ENCODE results near the gene INPP4B. TPM values are rescaled to one million over a fixed set of nuclear protein-coding genes. Genes with fewer than 3 reads are reported as not detected.

INPP4B gene
- total and polyA plus RNA-seq, 2 of the 4 experiments (the other 2 are of a cell fraction): 1.8 to 14.0 TPM

DNA sequence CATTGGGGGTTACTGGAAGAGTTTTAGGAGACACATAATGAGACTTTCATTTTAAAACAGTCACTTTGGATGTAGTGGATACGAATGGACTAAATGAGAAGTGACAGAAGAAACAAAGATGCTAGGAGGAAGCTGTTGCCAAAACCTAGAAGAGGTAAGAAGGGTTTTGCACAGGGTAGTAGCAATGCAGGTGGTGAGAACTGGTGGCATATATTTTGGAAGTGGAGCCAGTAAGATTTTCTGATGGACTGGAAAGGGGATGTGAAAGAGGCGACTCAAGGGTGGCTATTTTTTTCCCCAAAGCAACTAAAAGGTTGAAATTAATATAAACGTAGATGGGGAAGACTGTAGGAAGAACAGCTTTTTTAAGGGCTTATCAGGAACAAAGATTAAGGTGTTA lies 747.7 kb downstream of the INPP4B start:
- no peak overlapping the region for H3K23ac ChIP-seq (ENCODE audit: low read depth, low read length)
- no peak overlapping the region for H2AK9ac ChIP-seq (replicated peaks; ENCODE audit: low read depth, low read length, poor library complexity)
- H2BK5ac ChIP-seq (ENCODE audit: low read depth, low read length, poor library complexity, severe bottlenecking): no peak overlapping the region
- ATAC-seq (ENCODE audit: low read depth) (no peak), DNase-seq (no peak)
- intact Hi-C loops (cut with micrococcal nuclease) (loop anchor here (10.0 kb wide), 3 partner anchors 274 to 874 kb away; partner anchors contain the start of gene ZNF330), dilution Hi-C loops (cut with HindIII; ENCODE audit: low sequenced_read_pairs, unreplicated experiment) (no loop called here), in situ Hi-C loops (cut with MboI; ENCODE audit: low sequenced_read_pairs) (no loop called here)
- H3K14ac ChIP-seq (replicated peaks; ENCODE audit: low read depth, low read length): no peak overlapping the region
- no peak overlapping the region for H4K8ac ChIP-seq (ENCODE audit: low read depth in 2 of 2, low read length in 2 of 2)
- no peak overlapping the region for H3K18ac ChIP-seq (ENCODE audit: low read depth, low read length)
- H4K91ac ChIP-seq (ENCODE audit: insufficient read depth, low read depth, low read length): no peak overlapping the region
- H3K4ac ChIP-seq (ENCODE audit: low read depth, low read length): no peak overlapping the region
- H3K9me1 ChIP-seq (ENCODE audit: insufficient read depth, low read length): no peaks in the 10 kb centered on the region
- H2BK15ac ChIP-seq (ENCODE audit: low read depth, low read length): no peak overlapping the region; the same call in 2 of the 3 replicates
- 100% methylated on average over 1 of the region's 3 CpGs; no CpG with 5 or more reads in 1 of the 2 experiments for WGBS, 2 experiments (ENCODE audit: extremely low coverage in 2 of 2, insufficient read length in 1 of 2)
- no peak overlapping the region for H3K4me3 ChIP-seq (ENCODE audit: insufficient read depth, low read depth, low read length)
- no peak overlapping the region for H2BK120ac ChIP-seq (ENCODE audit: low read depth, low read length)
- H3K4me2 ChIP-seq (ENCODE audit: low read depth, low read length): no peak overlapping the region
- ChIA-PET CTCF (no interaction called here), POLR2A (ENCODE audit: unreplicated experiment) (no interaction called here)
- H3K27me3 ChIP-seq (ENCODE audit: control insufficient read depth, insufficient read depth, low read length): no peaks in the 10 kb centered on the region
- H3K56ac ChIP-seq (ENCODE audit: extremely low read depth, insufficient read depth, low read length): no peak overlapping the region
- no peaks in the 10 kb centered on the region for H3K36me3 ChIP-seq (ENCODE audit: control insufficient read depth, insufficient read depth, low read length)
- H3K79me1 ChIP-seq (ENCODE audit: low read depth in 1 of 2, low read length in 2 of 2): no peaks in the 10 kb centered on the region
- no TSS peak for BruUV-seq (replicated peaks)
- H2BK20ac ChIP-seq (ENCODE audit: low read depth, low read length): no peak overlapping the region; the same call in 1 of the 2 replicates
- H3K9ac ChIP-seq (ENCODE audit: low read depth, low read length): no peak overlapping the region
- peaks cover 2% of the 10 kb centered on the region; the same call in 1 of the 2 replicates for H3K4me1 ChIP-seq (ENCODE audit: control insufficient read depth, insufficient read depth, low read length)
- TF ChIP-seq RCOR1 (IDR thresholded peaks at IDR 0.05; ENCODE audit: insufficient replicate concordance, low read length): no peak
- no peak for TF ChIP-seq BHLHE40 (IDR thresholded peaks at IDR 0.05; ENCODE audit: low read depth, low read length)
- TF ChIP-seq CEBPB (IDR thresholded peaks at IDR 0.05; ENCODE audit: low read depth, low read length): no peak
- TF ChIP-seq, protein P1, sequence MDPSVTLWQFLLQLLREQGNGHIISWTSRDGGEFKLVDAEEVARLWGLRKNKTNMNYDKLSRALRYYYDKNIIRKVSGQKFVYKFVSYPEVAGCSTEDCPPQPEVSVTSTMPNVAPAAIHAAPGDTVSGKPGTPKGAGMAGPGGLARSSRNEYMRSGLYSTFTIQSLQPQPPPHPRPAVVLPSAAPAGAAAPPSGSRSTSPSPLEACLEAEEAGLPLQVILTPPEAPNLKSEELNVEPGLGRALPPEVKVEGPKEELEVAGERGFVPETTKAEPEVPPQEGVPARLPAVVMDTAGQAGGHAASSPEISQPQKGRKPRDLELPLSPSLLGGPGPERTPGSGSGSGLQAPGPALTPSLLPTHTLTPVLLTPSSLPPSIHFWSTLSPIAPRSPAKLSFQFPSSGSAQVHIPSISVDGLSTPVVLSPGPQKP (IDR thresholded peaks at IDR 0.05; ENCODE audit: borderline replicate concordance, low read depth, low read length): no peak
- no peak for TF ChIP-seq SMC3 (IDR thresholded peaks at IDR 0.05; ENCODE audit: low read depth, low read length)
- no peak for TF ChIP-seq POLR2A (IDR thresholded peaks at IDR 0.05; ENCODE audit: low read depth, low read length)
- TF ChIP-seq, protein P2, sequence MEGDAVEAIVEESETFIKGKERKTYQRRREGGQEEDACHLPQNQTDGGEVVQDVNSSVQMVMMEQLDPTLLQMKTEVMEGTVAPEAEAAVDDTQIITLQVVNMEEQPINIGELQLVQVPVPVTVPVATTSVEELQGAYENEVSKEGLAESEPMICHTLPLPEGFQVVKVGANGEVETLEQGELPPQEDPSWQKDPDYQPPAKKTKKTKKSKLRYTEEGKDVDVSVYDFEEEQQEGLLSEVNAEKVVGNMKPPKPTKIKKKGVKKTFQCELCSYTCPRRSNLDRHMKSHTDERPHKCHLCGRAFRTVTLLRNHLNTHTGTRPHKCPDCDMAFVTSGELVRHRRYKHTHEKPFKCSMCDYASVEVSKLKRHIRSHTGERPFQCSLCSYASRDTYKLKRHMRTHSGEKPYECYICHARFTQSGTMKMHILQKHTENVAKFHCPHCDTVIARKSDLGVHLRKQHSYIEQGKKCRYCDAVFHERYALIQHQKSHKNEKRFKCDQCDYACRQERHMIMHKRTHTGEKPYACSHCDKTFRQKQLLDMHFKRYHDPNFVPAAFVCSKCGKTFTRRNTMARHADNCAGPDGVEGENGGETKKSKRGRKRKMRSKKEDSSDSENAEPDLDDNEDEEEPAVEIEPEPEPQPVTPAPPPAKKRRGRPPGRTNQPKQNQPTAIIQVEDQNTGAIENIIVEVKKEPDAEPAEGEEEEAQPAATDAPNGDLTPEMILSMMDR (conservative IDR thresholded peaks at IDR 0.05; ENCODE audit: low read depth, low read length): no peak
- no peak for TF ChIP-seq MXI1 (IDR thresholded peaks at IDR 0.05; ENCODE audit: borderline replicate concordance, low read depth, low read length)
- TF ChIP-seq FOS (IDR thresholded peaks at IDR 0.05; ENCODE audit: low read depth, low read length): no peak
- no peak for TF ChIP-seq NFE2L2 (IDR thresholded peaks at IDR 0.05; ENCODE audit: low read depth, low read length)
- no peak for TF ChIP-seq RFX5 (IDR thresholded peaks at IDR 0.05; ENCODE audit: low read depth, low read length)
- no peak for TF ChIP-seq MAZ (IDR thresholded peaks at IDR 0.05; ENCODE audit: borderline replicate concordance, low read depth, low read length)
- no peak for TF ChIP-seq MAFK (IDR thresholded peaks at IDR 0.05; ENCODE audit: low read depth, low read length)
- no peak for TF ChIP-seq RAD21 (IDR thresholded peaks at IDR 0.05; ENCODE audit: low read length)
- H4K20me1 ChIP-seq (ENCODE audit: insufficient read depth, low read length): no peaks in the 10 kb centered on the region
- no peak overlapping the region for H2AK5ac ChIP-seq (ENCODE audit: low read depth, low read length)
- no peaks in the 10 kb centered on the region for H3K9me3 ChIP-seq (ENCODE audit: control insufficient read depth, insufficient read depth, low read length)
- no peak overlapping the region for H2AFZ ChIP-seq (replicated peaks; ENCODE audit: low read length, poor library complexity)
- no peak overlapping the region for H3K27ac ChIP-seq (ENCODE audit: insufficient read depth, low read length)
- no peak overlapping the region for H4K5ac ChIP-seq (ENCODE audit: low read depth, low read length)
